Epithelial cell of proximal tubule (primary cell): Measurements from ENCODE around the gene GDF15. TPM values are rescaled to one million over a fixed set of nuclear protein-coding genes. Genes with fewer than 3 reads are reported as not detected.

Experiments
- DNase-seq: peaks from one replicate; pipeline ENCODE4 v3.0.0-alpha.2; 2011; ENCODE audit warnings: low read depth
- H3K4me3 ChIP-seq: 2 replicates; pipeline ENCODE4 v1.5.1; 2011; ENCODE audit warnings: low read depth, mild to moderate bottlenecking, low read length
- CTCF ChIP-seq: conservative IDR thresholded peaks from 2 replicates; pipeline ENCODE4 v1.5.1; 2012; ENCODE audit warnings: low read depth, mild to moderate bottlenecking, low read length
- total RNA-seq: library from RNA; depleted of rRNA; stranded (reverse); fragments of >200 nt; gene quantifications from 2 replicates; pipeline ENCODE4 v1.2.3, GENCODE V29; 2015

Gene GDF15
- total RNA-seq, 1 donor from 2014 or later, result 262 TPM

DNA sequence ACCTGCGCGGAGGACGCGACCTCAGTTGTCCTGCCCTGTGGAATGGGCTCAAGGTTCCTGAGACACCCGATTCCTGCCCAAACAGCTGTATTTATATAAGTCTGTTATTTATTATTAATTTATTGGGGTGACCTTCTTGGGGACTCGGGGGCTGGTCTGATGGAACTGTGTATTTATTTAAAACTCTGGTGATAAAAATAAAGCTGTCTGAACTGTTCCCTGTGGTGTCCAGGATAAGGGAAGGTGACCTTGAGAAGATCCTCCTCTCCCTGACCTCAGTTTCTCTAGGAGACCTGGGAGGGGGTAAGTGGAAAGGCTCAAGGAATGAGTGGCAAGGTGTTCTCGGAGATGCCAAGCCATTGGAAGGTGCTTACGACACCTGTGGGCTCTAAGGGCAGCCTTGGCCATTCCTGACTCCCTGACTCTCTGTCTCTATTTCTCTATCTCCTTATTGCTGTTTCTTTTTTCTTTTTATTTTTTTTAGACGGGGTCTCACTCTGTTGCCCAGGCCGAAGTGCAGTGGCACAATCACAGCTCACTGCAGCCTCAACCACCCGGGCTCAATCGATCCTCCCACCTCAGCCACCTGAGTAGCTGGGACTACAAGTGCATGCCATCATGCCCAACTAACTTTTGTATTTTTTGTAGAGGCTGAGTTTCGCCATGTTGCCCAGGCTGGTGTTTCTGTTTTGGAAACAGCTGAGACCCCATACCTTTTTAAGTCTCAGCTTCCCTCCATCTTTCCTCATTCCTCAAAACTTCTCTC lies 3.2 kb downstream of the GDF15 start:
- TF ChIP-seq CTCF, result no peak
- no peak for DNase-seq
- H3K4me3 ChIP-seq, result peak overlapping the region; percentile 85

- H3K4me3 ChIP-seq, result peak overlapping the region; percentile 85
- DNase-seq, result no peak
- TF ChIP-seq CTCF, result no peak
Measured at GRCh38 chr19:18389726-18390064, 3.7 kb downstream of the GDF15 start.

DNA sequence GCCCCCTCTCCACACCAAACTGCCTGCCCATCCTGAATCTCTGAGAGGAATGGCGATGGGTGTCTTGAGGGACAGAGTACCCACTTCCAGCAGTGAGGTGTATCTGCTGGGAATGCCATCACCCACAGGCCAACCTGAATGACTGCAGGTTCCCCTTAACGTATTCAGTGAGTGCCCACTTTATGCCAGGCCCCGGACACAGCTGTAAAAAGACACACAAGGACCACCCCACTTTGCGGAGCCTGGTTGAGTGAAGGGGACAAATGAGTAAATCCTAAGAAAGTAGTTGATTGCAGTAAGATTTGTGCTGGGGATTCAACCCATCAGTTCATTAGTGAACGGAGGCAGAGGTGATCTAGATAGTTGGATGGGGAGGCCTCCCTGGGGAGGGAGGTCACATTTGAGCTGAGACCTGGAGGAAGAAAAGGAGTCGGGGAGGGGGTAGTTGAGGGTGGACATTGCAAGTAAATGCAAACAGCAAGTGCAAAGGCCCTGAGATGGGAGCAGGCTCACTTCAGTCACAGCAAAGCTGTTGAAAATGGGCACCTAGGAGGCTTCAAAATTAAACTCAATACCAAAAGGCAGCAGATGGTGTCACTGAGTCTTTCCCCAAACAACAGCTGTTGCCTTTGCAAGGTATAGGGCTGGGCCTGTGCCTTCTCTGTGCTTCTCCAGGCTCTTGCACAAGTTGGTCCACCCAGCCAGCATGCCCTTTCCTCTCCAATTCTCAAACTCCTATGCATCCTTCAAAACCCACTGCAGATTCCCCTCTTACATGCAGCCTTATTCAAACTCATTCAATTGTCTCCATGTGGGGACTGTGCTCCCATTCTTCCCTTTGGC lies 4.3 kb downstream of the GDF15 start:
- no peak for DNase-seq

DNA sequence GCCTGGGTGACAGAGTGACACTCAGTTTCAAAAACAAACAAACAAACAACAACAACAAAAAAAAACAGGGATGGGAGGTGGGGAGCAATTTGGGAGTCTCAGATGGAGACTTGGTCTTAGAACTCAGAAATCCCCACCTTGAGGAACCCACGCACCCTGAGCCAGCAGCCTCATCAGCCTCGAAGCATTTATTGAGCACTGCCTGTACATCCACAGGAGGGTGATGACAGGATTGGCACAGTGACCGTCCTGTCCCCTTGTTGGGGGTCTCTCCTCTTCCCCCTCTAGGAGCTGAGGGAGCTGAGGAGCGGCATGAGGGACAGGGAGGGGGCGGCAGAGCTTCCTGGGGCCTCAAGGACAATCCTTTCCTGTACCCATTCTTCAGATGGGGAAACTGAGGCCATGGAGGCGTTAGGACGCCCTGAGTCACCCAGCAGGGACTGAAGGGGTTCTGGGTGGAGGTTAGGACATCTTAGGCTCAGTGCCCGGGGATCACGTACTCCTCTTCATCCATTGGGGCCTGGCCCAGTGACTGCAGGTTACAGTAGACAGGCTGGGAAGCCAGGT lies 5.6 kb downstream of the GDF15 start:
- H3K4me3 ChIP-seq, result no peak overlapping the region
- DNase-seq, result no peak
- TF ChIP-seq CTCF, result no peak

More for the DNA sequence above, 4.3 kb downstream of the GDF15 start:
- peak overlapping the region; percentile 85 for H3K4me3 ChIP-seq
- no peak for TF ChIP-seq CTCF

GRCh38 chr19:18392417-18392816 lies 6.5 kb downstream of the GDF15 start:
- DNase-seq, result no peak
- TF ChIP-seq CTCF, result no peak
- no peak overlapping the region for H3K4me3 ChIP-seq

- no peak overlapping the region for H3K4me3 ChIP-seq
- no peak for DNase-seq
- no peak for TF ChIP-seq CTCF
Measured at GRCh38 chr19:18392926-18393325, 7.0 kb downstream of the GDF15 start.
